ENCODE measurements around the gene AMER2. TPM values are rescaled to one million over a fixed set of nuclear protein-coding genes. Genes with fewer than 3 reads are reported as not detected.

The AMER2 gene
- total RNA-seq, 2 experiments from 2014 or later, result not detected

DNA sequence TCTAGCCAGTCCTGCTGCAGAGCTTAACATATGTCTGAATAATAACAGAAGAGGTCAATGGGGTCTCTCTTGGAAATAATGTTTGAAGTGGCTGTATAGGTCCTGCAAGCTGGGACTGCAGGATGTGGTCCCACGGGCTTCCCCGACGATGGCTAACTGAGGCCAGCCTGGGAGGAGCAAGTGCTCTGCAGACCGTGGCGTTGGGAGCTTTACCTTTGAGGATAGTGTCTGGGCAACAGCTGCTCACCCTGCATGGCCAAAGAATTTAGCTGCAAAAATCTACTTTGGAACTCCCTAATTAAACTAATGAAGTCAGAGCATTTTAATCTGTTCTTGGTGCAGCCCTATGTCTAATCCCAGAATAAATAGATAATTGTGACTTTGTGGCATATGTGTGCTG, 18.2 kb upstream of the AMER2 start:
- H3K9me2 ChIP-seq (ENCODE audit: insufficient read depth, low read length), result no peaks in the 10 kb centered on the region
- no peaks in the 10 kb centered on the region for H3K9me3 ChIP-seq (ENCODE audit: low read length)
- H3K4me3 ChIP-seq (ENCODE audit: low read depth, low read length, poor library complexity, severe bottlenecking), result no peak overlapping the region
- H3K27ac ChIP-seq (ENCODE audit: low read depth, low read length, poor library complexity, severe bottlenecking), result no peak overlapping the region
- no peak for DNase-seq (ENCODE audit: low spot score)
- TF ChIP-seq, protein P1, sequence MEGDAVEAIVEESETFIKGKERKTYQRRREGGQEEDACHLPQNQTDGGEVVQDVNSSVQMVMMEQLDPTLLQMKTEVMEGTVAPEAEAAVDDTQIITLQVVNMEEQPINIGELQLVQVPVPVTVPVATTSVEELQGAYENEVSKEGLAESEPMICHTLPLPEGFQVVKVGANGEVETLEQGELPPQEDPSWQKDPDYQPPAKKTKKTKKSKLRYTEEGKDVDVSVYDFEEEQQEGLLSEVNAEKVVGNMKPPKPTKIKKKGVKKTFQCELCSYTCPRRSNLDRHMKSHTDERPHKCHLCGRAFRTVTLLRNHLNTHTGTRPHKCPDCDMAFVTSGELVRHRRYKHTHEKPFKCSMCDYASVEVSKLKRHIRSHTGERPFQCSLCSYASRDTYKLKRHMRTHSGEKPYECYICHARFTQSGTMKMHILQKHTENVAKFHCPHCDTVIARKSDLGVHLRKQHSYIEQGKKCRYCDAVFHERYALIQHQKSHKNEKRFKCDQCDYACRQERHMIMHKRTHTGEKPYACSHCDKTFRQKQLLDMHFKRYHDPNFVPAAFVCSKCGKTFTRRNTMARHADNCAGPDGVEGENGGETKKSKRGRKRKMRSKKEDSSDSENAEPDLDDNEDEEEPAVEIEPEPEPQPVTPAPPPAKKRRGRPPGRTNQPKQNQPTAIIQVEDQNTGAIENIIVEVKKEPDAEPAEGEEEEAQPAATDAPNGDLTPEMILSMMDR (conservative IDR thresholded peaks at IDR 0.05; ENCODE audit: low read length), result no peak
- no peak for TF ChIP-seq EZH2phosphoT487 (IDR thresholded peaks at IDR 0.05; ENCODE audit: borderline replicate concordance, low read depth, low read length)
- no peaks in the 10 kb centered on the region for H3K79me2 ChIP-seq (ENCODE audit: insufficient read depth, low read depth, low read length)
- POLR2A ChIA-PET, result interaction anchor here (0.6 kb wide), 1 partner anchor 14 kb away, joined by 4 read pairs; no protein-coding TSS in a partner anchor
- no TSS peak for BruUV-seq (replicated peaks)
- H4K20me1 ChIP-seq (ENCODE audit: insufficient read depth, low read length), result no peaks in the 10 kb centered on the region
- intact Hi-C loops (cut with micrococcal nuclease; ENCODE audit: unreplicated experiment), result no loop called here
- H3K4me2 ChIP-seq (ENCODE audit: low read length), result no peak overlapping the region
- no peak overlapping the region for H2AFZ ChIP-seq (ENCODE audit: low read length)
- H3K4me1 ChIP-seq (ENCODE audit: insufficient read depth, low read length, poor library complexity, severe bottlenecking), result no peaks in the 10 kb centered on the region
- CTCF ChIA-PET (ENCODE audit: unreplicated experiment), result no interaction called here
- H3K36me3 ChIP-seq (ENCODE audit: insufficient read depth, low read length), result no peaks in the 10 kb centered on the region

DNA sequence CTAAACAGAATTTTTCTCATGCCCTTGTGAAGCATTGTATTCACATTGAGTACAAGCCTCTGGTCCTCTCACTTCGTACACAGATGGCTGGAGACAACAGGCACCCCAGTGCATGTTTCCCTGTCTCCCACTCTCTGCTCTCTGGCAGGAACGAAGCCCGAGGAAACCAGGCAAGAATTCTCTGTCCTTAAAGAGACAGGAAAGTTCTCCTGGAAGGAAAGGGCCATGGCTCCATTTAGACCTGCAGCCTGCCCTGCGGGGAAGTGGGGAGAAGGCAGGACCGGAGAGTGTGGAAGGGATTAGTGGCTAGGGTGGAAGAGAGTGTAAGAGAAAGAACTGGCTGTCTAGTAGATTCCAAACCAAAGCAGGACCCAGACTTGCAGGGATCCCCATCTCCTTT, 15.5 kb upstream of the AMER2 start:
- CTCF ChIA-PET (ENCODE audit: unreplicated experiment), result no interaction called here
- H3K9me2 ChIP-seq (ENCODE audit: insufficient read depth, low read length), result no peaks in the 10 kb centered on the region
- intact Hi-C loops (cut with micrococcal nuclease; ENCODE audit: unreplicated experiment), result no loop called here
- no peaks in the 10 kb centered on the region for H3K36me3 ChIP-seq (ENCODE audit: insufficient read depth, low read length)
- H2AFZ ChIP-seq (ENCODE audit: low read length), result no peak overlapping the region
- H3K27ac ChIP-seq (ENCODE audit: low read depth, low read length, poor library complexity, severe bottlenecking), result no peak overlapping the region
- H3K4me2 ChIP-seq (ENCODE audit: low read length), result no peak overlapping the region
- no peak for TF ChIP-seq EZH2phosphoT487 (IDR thresholded peaks at IDR 0.05; ENCODE audit: borderline replicate concordance, low read depth, low read length)
- TF ChIP-seq, protein P1 (conservative IDR thresholded peaks at IDR 0.05; ENCODE audit: low read length), result no peak
- no peaks in the 10 kb centered on the region for H3K79me2 ChIP-seq (ENCODE audit: insufficient read depth, low read depth, low read length)
- no peak for DNase-seq (ENCODE audit: low spot score)
- no peaks in the 10 kb centered on the region for H3K9me3 ChIP-seq (ENCODE audit: low read length)
- POLR2A ChIA-PET, result no interaction called here
- H4K20me1 ChIP-seq (ENCODE audit: insufficient read depth, low read length), result no peaks in the 10 kb centered on the region
- BruUV-seq (replicated peaks), result no TSS peak
- no peak overlapping the region for H3K4me3 ChIP-seq (ENCODE audit: low read depth, low read length, poor library complexity, severe bottlenecking)
- no peaks in the 10 kb centered on the region for H3K4me1 ChIP-seq (ENCODE audit: insufficient read depth, low read length, poor library complexity, severe bottlenecking)

DNA sequence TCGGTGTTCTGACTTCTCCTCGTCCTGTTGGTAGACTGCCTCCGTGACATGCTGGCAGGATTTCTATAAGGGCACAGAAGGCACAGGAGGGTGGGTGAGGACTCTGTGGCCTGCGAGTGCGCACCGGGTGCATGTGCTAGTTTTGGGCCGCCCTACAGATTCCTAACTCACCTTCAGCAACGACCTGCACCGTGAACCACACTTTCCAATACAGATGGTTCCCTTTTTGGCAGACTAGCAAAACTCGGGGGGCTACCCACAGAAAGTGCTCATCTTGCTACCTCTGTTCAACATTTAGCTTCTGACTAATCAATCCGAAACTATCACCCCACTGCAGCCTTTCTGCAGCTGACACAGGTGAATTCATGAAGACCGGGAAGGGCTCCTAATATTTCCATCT, 14.1 kb upstream of the AMER2 start:
- POLR2A ChIA-PET, result interaction anchor here (0.7 kb wide), 1 partner anchor 1135 kb away, joined by 4 read pairs; no protein-coding TSS in a partner anchor
- CTCF ChIA-PET (ENCODE audit: unreplicated experiment), result no interaction called here
- BruUV-seq (replicated peaks), result no TSS peak

More for the DNA sequence above, 14.1 kb upstream of the AMER2 start:
- peaks cover 9% of the 10 kb centered on the region for H3K4me1 ChIP-seq (ENCODE audit: insufficient read depth, low read length, poor library complexity, severe bottlenecking)
- intact Hi-C loops (cut with micrococcal nuclease; ENCODE audit: unreplicated experiment), result no loop called here
- no peak overlapping the region for H2AFZ ChIP-seq (ENCODE audit: low read length)
- no peaks in the 10 kb centered on the region for H3K79me2 ChIP-seq (ENCODE audit: insufficient read depth, low read depth, low read length)
- no peak overlapping the region for H3K4me3 ChIP-seq (ENCODE audit: low read depth, low read length, poor library complexity, severe bottlenecking)
- no peak for DNase-seq (ENCODE audit: low spot score)
- no peaks in the 10 kb centered on the region for H3K9me2 ChIP-seq (ENCODE audit: insufficient read depth, low read length)
- H3K4me2 ChIP-seq (ENCODE audit: low read length), result no peak overlapping the region
- H3K36me3 ChIP-seq (ENCODE audit: insufficient read depth, low read length), result no peaks in the 10 kb centered on the region
- TF ChIP-seq EZH2phosphoT487 (IDR thresholded peaks at IDR 0.05; ENCODE audit: borderline replicate concordance, low read depth, low read length), result no peak
- TF ChIP-seq, protein P1 (conservative IDR thresholded peaks at IDR 0.05; ENCODE audit: low read length), result no peak
- no peaks in the 10 kb centered on the region for H4K20me1 ChIP-seq (ENCODE audit: insufficient read depth, low read length)
- no peak overlapping the region for H3K27ac ChIP-seq (ENCODE audit: low read depth, low read length, poor library complexity, severe bottlenecking)
- H3K9me3 ChIP-seq (ENCODE audit: low read length), result no peaks in the 10 kb centered on the region
